ENCODE results near the gene P2RX4.
"Not testable (repeated sequence)": the region's sequence is repeated elsewhere in the genome, so short reads cannot be mapped to it uniquely, and the experiment has no call there.

The P2RX4 gene

DNA sequence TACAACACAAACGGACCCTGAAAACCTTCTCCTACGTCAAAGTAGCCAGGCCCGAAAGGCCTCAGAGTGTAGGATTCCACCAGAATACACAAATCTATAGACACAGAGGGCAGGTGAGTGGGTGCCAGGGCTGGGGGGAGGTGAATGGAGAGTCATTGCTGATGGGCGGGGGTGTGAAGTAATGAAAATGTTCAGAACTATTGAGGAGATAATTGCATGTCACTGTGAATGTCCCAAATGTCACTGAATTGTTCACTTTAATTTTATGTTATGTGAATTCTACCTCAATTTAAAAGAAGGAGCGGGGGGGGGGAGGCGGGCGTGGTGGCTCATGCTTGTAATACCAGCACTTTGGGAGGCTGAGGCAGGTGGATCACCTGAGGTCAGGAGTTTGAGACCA, 36.0 kb downstream of the P2RX4 start:
- no peak for DNase-seq (ENCODE audit: low read depth)

DNA sequence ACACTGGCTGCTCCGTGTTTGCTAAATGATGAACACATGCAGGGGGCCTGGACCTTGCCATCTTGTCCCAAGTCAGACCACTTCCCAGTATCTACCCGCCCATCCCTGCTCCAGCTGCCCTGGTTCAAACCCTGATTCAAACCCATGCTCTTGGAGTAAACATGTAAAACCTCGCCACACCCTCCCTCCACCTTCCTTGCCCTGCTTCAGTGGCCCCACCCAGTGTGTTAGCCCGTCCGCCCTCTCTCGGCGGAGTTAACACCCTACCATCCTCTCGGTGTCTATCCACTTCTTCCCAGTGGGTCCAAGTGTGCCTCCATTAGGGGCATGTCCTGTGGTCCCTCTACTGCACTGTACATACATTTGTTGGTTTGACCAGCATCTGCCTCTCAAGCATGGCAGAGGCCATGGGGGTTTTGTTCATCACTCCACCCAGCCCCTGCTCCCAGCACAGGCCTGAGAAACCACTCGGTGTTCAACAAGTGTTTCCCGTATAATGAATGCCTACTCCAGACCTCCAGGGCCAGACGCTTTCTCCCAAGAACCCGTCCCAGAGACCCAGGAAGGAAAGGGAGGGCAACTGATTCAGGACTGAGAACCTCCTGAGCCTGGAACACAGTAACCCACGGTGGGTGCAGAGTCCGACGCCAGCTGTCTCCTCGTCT, 37.1 kb downstream of the P2RX4 start:
- no peak for DNase-seq (ENCODE audit: low read depth)

DNA sequence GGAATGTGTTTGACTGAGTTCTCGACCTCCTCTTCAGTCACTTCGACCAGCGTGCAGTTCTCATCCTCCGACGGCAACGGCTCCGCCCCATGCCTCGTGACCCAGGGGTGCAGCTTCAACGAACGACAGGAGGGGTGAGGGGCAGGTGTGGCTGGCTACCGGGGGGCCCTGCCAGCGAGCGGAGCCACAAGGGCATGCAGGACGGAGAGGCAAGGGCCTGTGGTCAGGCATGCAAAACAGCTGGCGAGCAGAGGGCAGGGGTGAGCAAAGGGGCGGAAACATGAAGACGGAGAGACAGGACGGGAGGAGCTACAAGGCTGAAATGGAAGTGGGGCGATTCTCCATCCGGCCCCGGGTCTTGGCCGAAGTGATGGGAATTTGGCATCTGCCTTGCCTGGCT, 38.7 kb downstream of the P2RX4 start:
- no peak for DNase-seq (ENCODE audit: low read depth)

DNA sequence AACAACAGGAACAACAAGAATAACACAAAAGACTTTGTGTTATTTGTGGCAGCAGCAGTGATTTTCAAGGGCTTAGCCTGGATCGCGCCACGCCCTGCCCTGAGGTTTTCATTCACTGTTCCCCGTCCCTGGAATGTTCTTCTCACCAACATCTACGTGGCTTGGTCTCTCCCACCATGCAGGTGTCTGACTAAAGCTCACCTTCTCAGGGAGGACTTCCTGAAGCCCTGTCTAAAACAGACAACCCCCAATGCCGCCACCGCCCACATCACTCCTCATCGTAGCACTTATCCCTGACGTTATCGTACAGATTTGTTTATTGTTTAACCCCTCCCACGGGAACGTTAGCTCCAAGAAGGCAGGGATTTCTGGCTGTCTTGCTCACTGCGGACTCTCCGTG, 40.4 kb downstream of the P2RX4 start:
- DNase-seq (ENCODE audit: low read depth) = no peak

DNA sequence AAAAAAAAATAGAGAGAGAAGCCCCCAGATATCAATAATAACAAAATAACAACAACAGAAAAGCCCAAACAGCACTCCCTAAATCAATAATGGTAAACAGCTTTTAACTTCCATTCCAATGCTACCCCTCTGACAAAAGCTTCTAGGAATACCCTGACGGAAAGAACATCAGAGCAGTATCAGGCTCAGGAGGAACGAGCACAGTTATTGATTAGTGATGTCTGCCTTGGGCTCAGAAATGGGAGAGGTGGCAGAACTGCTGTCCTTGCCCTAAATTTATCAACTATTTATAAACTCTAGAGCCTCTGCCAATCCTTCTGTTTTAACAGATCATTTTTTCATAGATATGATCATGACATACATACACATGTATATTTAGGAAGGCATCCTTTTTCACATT, 41.9 kb downstream of the P2RX4 start:
- no peak for DNase-seq (ENCODE audit: low read depth)

DNA sequence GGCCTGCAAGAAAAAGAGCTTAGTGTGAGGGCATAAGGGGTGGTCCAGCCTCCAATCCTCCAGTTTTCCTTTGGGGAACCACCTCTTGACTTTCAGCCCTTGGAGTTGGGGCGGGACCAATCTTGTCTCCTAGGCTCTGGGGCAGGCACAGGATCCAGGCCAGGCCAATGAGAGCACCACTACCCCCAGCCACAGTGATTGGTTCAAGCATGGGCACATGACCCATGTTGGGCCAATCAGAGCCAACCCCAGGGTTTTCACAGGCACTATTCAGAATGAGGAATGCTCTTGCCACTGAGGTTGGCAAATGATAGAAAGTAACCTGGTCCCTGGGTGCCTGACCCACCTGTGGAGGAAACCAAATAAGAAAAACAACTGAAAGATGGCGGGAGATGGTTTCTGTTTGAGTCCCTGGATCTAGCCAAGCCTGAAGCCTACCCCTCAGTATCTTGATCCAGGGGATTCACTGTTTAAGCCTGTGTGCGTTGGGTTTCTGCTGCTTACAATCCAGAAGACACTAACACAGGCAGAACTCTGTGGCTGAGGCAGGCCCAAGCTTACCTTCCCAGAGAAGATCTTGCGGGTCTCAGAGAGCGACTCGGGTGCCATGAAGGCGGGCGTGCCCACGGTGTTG, 42.9 kb downstream of the P2RX4 start:
- DNase-seq (ENCODE audit: low read depth) = no peak

DNA sequence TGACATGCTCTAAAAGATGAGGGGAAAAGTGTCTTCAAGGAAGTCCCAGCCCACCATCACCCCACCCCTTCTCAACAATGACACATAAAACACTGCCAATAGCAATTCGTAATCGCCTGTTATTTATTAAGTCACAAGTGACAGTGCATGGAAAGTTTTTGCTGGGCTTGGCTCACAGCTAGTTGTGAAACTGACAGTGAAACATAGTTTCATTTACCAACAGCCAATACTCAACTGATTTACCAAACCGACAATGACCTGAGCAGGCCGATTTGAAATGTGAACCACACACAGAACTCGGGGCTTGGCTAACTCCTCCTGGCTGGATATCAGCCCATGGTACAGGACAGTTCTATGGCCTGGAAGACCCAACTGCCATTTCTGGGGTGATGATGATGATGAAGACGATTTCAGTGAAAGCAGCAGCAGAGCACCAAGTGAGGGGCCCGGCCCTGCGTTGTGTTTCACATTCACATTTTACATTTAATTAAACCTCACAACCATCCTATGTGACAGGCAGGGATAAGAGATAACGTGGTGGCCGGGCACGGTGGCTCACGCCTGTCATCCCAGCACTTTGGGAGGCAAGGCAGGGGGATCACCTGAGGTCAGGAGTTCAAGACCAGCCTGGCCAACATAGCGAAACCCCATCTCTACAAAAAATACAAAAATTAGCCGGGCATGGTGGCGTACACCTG, 43.9 kb downstream of the P2RX4 start:
- DNase-seq (ENCODE audit: low read depth) = no peak

DNA sequence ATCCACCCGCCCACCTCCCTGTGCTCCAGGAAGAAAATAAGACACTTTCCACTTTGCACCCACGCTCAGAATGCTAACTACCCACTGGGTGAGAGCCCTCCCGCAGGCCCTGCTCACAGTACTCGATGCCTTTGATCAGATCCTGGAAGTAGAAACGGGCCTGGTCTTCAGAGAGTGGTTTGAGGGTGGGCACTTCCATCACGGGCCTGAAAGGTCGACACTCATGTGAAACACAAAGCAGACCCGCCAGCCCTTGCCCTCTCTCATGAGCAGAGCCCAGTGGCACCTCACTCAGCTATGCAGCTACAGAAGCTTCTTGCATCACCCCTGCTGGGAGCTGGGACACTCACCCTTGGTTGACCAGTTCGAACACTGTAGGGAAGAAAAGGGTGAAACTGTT, 45.5 kb downstream of the P2RX4 start:
- no peak for DNase-seq (ENCODE audit: low read depth)

DNA sequence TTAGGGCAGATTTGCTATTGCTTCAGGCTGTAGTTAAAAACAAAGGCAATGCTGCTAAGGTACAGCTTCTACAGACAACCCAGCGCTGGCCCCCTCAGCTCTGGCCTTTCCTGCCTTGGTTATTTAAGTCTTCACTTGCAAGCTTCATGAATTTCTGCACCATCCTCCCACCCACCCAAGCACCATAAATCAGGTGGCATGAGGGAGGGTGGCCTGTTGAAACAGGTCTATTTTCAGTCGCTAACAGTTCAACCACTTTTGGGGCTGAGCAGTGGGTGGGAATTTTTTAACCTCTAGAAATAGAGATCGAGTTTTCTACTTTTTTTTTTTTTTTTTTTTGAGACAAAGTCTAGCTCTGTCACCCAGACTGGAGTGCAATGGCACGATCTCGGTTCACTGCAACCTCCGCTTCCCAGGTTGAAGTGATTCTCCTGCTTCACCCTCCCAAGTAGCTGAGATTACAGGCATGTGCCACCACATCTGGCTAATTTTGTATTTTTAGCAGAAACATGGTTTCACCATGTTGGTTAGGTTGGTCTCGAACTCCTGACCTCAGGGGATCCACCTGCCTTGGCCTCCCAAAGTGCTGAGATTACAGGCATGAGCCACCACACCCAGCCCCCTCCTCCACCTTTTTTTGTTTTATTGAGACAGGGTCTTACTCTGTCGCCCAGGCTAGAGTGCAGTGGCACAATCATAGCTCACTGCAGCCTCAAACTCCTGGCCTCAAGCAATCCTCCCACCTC, 47.9 kb downstream of the P2RX4 start:
- not testable (repeated sequence) for DNase-seq (ENCODE audit: low read depth)

DNA sequence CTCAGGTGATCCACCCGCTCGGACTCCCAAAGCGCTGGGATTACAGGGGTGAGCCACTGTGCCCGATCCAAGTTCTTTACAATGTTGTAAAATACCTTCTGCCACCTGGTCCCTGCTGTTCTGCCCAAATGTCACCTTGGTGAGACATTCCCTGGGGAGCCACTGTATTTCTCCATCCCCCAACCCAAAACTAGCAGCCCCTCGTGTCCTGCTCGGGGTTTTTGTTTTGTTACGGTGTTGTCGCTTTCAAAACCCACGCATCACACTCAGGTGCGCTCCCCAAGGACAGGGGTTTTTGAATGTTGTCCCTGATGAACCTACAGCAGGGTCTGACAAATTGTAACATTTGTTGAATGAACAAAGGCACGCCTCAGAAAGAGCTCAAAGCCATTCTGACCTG, 49.1 kb downstream of the P2RX4 start:
- no peak for DNase-seq (ENCODE audit: low read depth)

DNA sequence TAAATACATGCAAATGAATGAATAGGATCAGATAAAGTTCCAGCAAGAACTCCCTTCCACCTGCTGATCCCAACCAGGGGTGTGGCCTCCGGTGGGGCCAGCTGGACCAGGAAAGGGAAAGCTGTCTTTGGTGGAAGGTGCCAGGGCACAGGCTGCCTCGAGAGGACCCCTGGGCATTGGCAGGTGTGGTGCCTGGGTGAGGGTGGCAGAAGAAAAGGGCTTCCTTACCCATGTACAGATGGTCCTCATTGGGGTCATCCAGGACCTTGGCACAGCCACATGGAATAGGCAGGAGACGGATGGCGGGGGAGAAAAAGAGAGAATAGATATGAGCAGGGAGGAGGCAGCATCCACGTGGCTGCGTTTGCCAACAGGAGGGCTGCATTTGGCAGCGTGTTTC, 50.2 kb downstream of the P2RX4 start:
- no peak for DNase-seq (ENCODE audit: low read depth)

DNA sequence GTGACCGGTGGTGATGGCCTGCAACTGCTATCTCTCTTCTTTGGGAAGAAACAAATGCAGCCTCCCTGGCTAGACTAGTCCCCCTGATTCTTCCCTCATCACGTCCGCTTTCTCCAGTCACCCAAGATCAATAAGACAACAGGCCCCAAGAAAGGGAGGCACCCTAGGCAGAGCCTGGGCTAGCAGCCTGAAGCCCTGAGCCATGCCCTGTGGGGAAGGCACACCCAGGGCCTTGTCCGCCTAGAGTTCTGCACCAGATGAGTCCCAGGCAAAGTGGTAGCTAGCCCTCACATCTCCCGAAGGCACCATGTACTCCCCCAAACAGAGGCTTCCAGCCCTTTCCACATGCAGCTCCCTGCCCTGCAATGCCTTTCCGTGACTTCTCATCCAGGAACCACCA, 51.5 kb downstream of the P2RX4 start:
- DNase-seq (ENCODE audit: low read depth) = no peak

DNA sequence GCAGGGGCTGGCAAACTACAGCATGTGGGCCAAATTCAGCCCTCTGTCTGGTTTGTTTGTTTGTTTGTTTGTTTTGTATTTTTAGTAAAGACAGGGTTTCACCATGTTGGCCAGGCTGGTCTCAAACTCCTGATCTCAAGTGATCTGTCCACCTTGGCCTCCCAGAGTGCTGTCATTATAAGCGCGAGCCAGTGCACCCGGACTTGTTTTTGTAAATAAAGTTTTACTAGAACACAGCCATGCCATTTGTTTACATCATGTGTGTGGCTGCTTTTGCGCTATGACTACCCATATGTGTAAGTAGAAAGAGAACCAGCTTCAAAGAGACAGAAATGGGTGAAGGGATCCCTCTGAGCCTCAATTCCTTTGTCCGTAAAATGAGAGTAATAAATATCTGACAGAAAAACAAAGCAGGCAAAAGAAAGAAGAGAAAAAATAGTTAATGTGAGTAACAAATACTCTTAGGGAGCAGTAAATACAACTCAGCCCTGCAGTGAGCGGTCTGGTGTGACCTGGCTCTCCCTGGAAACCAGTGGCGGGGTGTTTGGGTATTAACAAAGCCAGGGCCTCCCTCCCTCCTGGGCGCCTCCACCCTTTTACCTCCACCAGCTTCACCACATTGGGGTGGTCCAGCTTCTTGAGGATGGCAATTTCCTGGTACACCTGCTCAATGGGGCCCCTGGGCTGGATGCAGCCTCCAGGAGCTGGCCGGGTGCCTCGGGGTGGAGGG, 53.4 kb downstream of the P2RX4 start:
- DNase-seq (ENCODE audit: low read depth) = no peak

DNA sequence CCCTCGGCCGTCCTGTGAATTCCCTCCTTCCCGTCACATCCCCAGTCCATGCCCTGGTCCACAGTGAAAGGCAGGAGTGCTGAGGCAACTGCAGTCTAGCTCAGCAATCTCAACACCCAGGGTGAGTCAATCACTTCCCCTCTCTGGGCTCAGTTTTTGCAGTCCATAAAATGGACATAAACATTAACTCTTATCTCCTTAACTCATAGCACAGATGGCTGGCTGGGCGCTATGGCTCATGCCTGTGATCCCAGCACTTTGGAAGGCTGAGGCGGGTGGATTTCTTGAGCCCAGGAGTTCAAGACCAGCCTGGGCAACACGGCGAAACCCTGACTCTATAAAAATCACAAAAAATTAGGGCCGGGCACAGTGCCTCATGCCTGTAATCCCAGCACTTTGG, 54.2 kb downstream of the P2RX4 start:
- DNase-seq (ENCODE audit: low read depth) = no peak

DNA sequence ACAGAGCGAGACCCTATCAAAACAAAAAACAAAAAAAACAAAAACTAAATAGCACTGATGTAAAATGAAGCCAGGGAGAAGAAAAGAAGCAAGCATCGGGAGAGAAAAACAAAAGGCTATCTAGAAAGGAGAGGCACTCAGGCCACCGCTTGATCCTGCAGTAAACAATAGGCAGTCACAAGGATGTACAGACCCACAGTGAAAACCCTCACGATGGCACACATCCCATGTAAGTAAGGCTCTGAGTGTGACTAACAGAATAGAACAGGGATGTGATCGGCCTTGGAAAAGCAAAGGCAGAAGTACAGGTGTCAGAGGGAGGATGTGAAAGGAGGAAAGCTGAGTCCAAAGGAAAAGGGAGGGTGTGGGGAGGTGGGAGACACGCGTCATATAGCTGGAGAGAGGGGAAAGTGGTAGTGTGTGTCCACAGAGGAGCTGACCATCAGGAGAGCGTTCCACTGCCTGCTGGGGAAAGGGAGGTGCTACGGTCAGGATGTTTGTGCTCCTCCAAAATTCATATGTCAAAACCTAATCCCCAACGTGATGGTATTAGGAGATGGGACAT, 55.1 kb downstream of the P2RX4 start:
- no peak for DNase-seq (ENCODE audit: low read depth)

DNA sequence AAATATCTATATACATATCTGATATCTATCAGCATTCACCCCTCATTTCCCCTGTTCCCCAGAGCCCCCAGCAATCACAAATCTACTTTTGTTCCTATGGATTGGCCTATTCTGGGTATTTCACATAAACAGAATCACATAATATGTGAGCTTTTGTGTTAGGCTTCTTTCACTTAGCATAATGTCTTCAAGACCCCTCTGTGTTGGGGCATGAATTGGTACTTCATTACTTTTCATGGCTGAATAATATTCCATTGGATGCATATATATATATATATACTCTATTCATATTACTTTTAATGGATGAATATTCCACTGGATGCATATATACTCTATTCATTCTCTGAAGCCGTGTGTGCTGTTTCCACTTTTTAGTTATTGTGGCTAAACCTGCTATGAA, 57.9 kb downstream of the P2RX4 start:
- no peak for DNase-seq (ENCODE audit: low read depth)

DNA sequence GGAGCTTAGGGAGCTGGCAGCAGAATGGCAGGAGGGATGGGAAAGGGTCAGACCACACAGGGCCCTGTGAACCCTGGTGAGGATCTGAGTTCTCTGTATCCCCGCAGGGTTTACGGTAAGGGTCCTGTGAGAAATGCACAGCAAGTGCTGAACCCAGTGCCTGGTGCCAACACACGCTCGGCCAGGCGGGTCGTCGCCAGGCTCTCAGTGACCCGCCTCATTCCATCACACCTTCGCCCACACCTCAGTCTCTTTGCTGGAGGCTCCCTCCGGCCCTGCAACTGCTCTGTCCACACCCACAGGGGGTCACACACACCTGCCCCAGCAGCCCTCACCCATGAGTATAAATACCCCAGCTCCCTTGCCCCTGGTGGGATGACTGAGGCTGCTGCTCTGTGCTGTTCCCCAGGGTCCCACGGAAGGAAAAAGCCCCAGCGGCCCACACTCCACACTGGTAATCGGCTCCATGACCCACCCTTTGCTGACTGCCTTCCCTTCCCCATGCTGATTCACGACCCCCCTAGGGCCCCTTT, 63.5 kb downstream of the P2RX4 start:
- no peak for DNase-seq (ENCODE audit: low read depth)

DNA sequence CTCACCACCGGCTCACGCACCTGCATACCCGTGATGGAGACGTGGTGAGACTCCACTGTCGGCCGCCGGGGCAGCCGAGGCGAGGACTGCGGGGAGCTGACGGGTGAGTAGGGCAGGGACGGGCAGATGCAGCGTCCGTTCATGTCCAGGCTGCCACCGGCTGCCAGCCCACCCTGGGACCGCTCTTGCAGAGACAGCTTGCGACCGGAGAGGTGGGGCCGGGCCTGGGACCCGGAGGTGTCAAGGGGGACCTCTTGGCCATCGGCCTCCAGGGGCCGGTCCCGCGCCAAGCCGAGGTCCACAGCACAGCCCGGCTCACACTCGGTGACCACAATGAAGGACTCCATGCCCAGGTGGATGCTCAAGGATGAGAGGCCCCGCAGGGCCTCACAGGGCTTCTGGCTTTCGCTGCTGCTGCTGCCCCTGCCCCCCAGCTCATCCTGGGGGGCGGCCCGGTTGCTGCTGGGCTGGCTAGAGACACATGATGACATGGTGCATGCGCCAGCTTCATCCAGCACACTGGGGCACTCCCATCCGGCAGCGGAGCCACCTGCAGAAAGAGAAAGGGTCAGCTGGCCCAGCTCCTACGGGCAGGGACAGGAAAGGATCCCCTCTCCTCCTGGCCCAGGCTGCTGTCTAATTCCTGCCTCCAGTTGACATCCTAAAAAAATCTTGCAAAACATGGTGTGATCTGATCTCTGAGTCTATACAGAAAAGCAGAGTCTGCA, 64.3 kb downstream of the P2RX4 start:
- no peak for DNase-seq (ENCODE audit: low read depth)

DNA sequence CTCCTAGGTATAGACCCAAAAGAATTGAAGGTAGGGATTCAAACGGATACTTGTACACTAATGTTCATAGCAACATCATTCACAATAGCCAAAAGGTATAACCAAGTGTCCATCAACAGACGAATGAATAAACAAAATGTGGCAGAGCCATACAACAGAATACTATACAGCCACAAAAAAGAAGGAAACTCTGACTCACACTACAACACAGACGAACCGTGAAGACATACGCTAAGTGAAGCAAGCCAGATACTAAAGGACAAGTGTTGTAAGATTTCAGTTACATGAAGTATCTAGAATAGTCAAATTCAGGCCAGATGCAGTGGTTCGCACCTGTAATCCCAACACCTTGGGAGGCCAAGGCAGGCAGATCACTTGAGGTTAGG, 67.4 kb downstream of the P2RX4 start:
- no peak for DNase-seq (ENCODE audit: low read depth)

DNA sequence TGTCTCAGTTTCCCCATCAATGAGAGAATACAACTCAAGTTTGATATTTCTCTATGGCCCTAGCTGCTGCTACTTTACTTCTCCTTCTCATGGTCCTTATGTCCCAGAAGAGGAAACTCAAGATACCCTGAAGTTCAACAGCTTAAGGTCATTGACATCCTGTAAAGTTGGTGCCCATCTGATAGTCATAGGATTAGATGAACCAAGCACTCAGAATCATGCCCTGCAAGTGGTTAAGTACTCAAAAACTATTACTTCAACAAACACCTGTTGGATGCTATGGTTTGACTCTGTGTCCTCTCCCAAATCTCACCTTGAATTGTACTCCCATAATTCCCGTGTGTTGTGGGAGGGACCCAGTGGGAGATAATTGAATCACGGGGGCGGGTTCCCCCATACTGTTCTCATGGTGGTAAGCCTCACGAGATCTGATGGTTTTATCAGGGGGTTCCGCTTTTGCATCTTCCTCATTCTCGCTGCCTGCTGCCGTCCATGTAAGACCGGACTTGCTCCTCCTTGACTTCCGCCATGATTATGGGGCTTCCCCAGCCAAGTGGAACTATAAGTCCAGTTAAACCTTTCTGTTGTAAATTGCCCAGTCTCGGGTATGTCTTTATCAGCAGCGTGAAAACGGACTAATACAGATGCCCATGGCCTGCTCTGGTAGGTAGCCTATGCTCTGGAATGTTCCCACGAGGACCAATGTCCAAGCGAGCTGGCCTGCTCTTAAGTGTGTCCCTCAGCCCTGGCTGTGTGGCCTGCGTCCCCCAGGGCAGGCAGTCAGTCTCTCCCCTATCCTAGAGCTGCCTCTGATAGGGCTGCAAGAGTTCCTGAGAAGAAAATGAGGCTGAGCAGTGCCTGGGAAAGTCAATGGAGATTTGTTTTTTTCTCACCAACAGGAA, 68.5 kb downstream of the P2RX4 start:
- DNase-seq (ENCODE audit: low read depth) = no peak
